HUES6 (cell line): ENCODE measurements around the gene NTHL1.

ENCODE experiments used
- H3K27ac ChIP-seq: 2 replicates; pipeline ENCODE4 v1.7.0; 2013; ENCODE audit warnings: low read depth, mild to moderate bottlenecking, low read length, inconsistent platforms
- H3K27me3 ChIP-seq: 2 replicates; pipeline ENCODE4 v1.6.1; 2013; ENCODE audit warnings: low read length; ENCODE audit not compliant: control insufficient read depth, insufficient read depth
- H3K36me3 ChIP-seq: 2 replicates; pipeline ENCODE4 v1.6.1; 2013; ENCODE audit warnings: low read length; ENCODE audit not compliant: control insufficient read depth, insufficient read depth
- H3K4me1 ChIP-seq: 2 replicates; pipeline ENCODE4 v1.6.1; 2013; ENCODE audit warnings: low read length; ENCODE audit not compliant: control insufficient read depth, insufficient read depth
- H3K4me3 ChIP-seq: 2 replicates; pipeline ENCODE4 v1.5.1; 2013; ENCODE audit warnings: low read depth, low read length
- H3K9ac ChIP-seq: one replicate; pipeline ENCODE4 v1.6.1; 2013; ENCODE audit warnings: mild to moderate bottlenecking, low read length
- H3K9me3 ChIP-seq: 2 replicates; pipeline ENCODE4 v1.6.1; 2013; ENCODE audit warnings: low read depth, low read length; ENCODE audit not compliant: control insufficient read depth, insufficient read depth

Gene NTHL1

GRCh38 chr16:2047330-2048115 lies at the start of gene NTHL1, which contains the start of gene TSC2:
Gene NTHL1, minus strand, starts transcription at chr16:2047834. Its CDS starts 11 bp downstream, at chr16:2047823.
Gene TSC2, plus strand, starts transcription at chr16:2047985. Its CDS starts 631 bp downstream, at chr16:2048616.
- H3K36me3 ChIP-seq, result peaks cover 36% of the 10 kb centered on the region
- peak within 1 kb of the TSS; percentile 83 for H3K4me3 ChIP-seq
- peaks cover 7% of the 10 kb centered on the region for H3K4me1 ChIP-seq
- H3K27me3 ChIP-seq, result no peaks in the 10 kb centered on the region
- H3K27ac ChIP-seq, result no peak within 1 kb of the TSS
- H3K9ac ChIP-seq, result peak within 1 kb of the TSS; percentile 63
- H3K9me3 ChIP-seq, result no peaks in the 10 kb centered on the region

- Histone ChIP-seq H3K27me3 (no peaks in the 10 kb centered on the region), H3K4me3 (no peak overlapping the region), H3K9me3 (no peaks in the 10 kb centered on the region), H3K9ac (no peak overlapping the region), H3K36me3 (peaks cover 70% of the 10 kb centered on the region), H3K4me1 (peaks cover 7% of the 10 kb centered on the region), H3K27ac (no peak overlapping the region)
These were observed 49.4 kb upstream of the NTHL1 start for GRCh38 chr16:2096853-2097595.

- H3K9me3 ChIP-seq, result no peaks in the 10 kb centered on the region
- H3K4me3 ChIP-seq, result no peak overlapping the region
- peaks cover 14% of the 10 kb centered on the region for H3K4me1 ChIP-seq
- peaks cover 64% of the 10 kb centered on the region for H3K36me3 ChIP-seq
- H3K27me3 ChIP-seq, result no peaks in the 10 kb centered on the region
- no peak overlapping the region for H3K9ac ChIP-seq
- H3K27ac ChIP-seq, result no peak overlapping the region
These were observed 48.4 kb upstream of the NTHL1 start for GRCh38 chr16:2095918-2096582.

GRCh38 chr16:2095315-2095853 lies 47.8 kb upstream of the NTHL1 start:
- Histone ChIP-seq H3K27ac (no peak overlapping the region), H3K4me3 (no peak overlapping the region), H3K27me3 (no peaks in the 10 kb centered on the region), H3K9me3 (no peaks in the 10 kb centered on the region), H3K4me1 (peaks cover 17% of the 10 kb centered on the region), H3K36me3 (peaks cover 62% of the 10 kb centered on the region), H3K9ac (no peak overlapping the region)

- Histone ChIP-seq H3K27me3 (no peaks in the 10 kb centered on the region), H3K9me3 (no peaks in the 10 kb centered on the region), H3K4me1 (peaks cover 18% of the 10 kb centered on the region), H3K36me3 (peaks cover 65% of the 10 kb centered on the region), H3K4me3 (no peak overlapping the region), H3K9ac (no peak overlapping the region), H3K27ac (no peak overlapping the region)
These were observed 46.2 kb upstream of the NTHL1 start for GRCh38 chr16:2093793-2094192.

GRCh38 chr16:2092866-2093265 lies 45.2 kb upstream of the NTHL1 start:
- Histone ChIP-seq H3K9me3 (no peaks in the 10 kb centered on the region), H3K4me3 (no peak overlapping the region), H3K9ac (no peak overlapping the region), H3K4me1 (peaks cover 18% of the 10 kb centered on the region), H3K36me3 (peaks cover 74% of the 10 kb centered on the region), H3K27ac (no peak overlapping the region), H3K27me3 (no peaks in the 10 kb centered on the region)

GRCh38 chr16:2092256-2092620 lies 44.6 kb upstream of the NTHL1 start:
- Histone ChIP-seq H3K27me3 (no peaks in the 10 kb centered on the region), H3K4me1 (peaks cover 18% of the 10 kb centered on the region), H3K9me3 (no peaks in the 10 kb centered on the region), H3K4me3 (no peak overlapping the region), H3K9ac (no peak overlapping the region), H3K27ac (no peak overlapping the region), H3K36me3 (peaks cover 70% of the 10 kb centered on the region)

- no peaks in the 10 kb centered on the region for H3K9me3 ChIP-seq
- peak overlapping the region; percentile 63 for H3K4me3 ChIP-seq
- H3K4me1 ChIP-seq, result peaks cover 18% of the 10 kb centered on the region
- H3K27me3 ChIP-seq, result no peaks in the 10 kb centered on the region
- H3K36me3 ChIP-seq, result peaks cover 69% of the 10 kb centered on the region
- peak overlapping the region; percentile 58 for H3K9ac ChIP-seq
- no peak overlapping the region for H3K27ac ChIP-seq
These were observed 44.1 kb upstream of the NTHL1 start for GRCh38 chr16:2091547-2092255.

GRCh38 chr16:2090777-2091546 lies 43.3 kb upstream of the NTHL1 start:
- Histone ChIP-seq H3K9ac (peak overlapping the region; percentile 58), H3K4me1 (peaks cover 18% of the 10 kb centered on the region), H3K9me3 (no peaks in the 10 kb centered on the region), H3K4me3 (peak overlapping the region; percentile 63), H3K36me3 (peaks cover 72% of the 10 kb centered on the region), H3K27ac (no peak overlapping the region), H3K27me3 (no peaks in the 10 kb centered on the region)

- Histone ChIP-seq H3K27me3 (no peaks in the 10 kb centered on the region), H3K4me3 (peak overlapping the region; percentile 57), H3K27ac (no peak overlapping the region), H3K9me3 (no peaks in the 10 kb centered on the region), H3K36me3 (peaks cover 69% of the 10 kb centered on the region), H3K9ac (no peak overlapping the region), H3K4me1 (peaks cover 18% of the 10 kb centered on the region)
These were observed 42.8 kb upstream of the NTHL1 start for GRCh38 chr16:2090481-2090776.
